Naive thymus-derived CD4-positive, alpha-beta T cell (primary cell): ENCODE measurements around the gene PLAAT1. TPM values are rescaled to one million over a fixed set of nuclear protein-coding genes. Genes with fewer than 3 reads are reported as not detected.

ENCODE experiments used
- ATAC-seq: fragments of 150-1000 bp; cut with Tn5 transposase; 2 replicates; pipeline ENCODE4 v1.10.0; 2021; ENCODE audit warnings: mild to moderate bottlenecking, moderate library complexity
- CTCF ChIA-PET: fragments of 350-600 bp; sonication (Branson Sonifier 250); formaldehyde crosslinking; loops from one replicate; lab custom pipeline; 2021; ENCODE audit warnings: antibody characterized with exemption; lab: Charles Lee
- POLR2A ChIA-PET: fragments of 350-600 bp; sonication (Branson Sonifier 250); formaldehyde crosslinking; loops from one replicate; lab custom pipeline; 2021; ENCODE audit warnings: antibody characterized with exemption, inconsistent platforms; lab: Charles Lee
- DNase-seq, 9 donors: peaks; one replicate each; pipeline versions ENCODE4 v3.0.0 to v3.0.0-alpha.2; 2020 to 2022; ENCODE audit warnings: mixed read lengths in 1 of 9
- H3K27ac ChIP-seq: one replicate; pipeline ENCODE4 v1.7.0; 2013; ENCODE audit warnings: mild to moderate bottlenecking, low read depth, low read length, moderate library complexity
- H3K27me3 ChIP-seq, 2 donors: one replicate each; pipeline ENCODE4 v1.7.0; 2013; ENCODE audit warnings: low read length in 2 of 2, mild to moderate bottlenecking in 2 of 2, moderate library complexity in 2 of 2; ENCODE audit not compliant: control insufficient read depth in 2 of 2, insufficient read depth in 2 of 2
- H3K36me3 ChIP-seq, 3 experiments: 1 replicate in 2 of 3; 2 replicates in 1 of 3; pipeline ENCODE4 v1.7.0; 2013; ENCODE audit warnings: low read length in 3 of 3, mild to moderate bottlenecking in 3 of 3, moderate library complexity in 1 of 3; ENCODE audit not compliant: insufficient read depth in 3 of 3, control insufficient read depth in 2 of 3
- H3K4me1 ChIP-seq, 2 donors: one replicate each; pipeline ENCODE4 v1.7.0; 2013; ENCODE audit warnings: low read length in 2 of 2, mild to moderate bottlenecking in 2 of 2, moderate library complexity in 1 of 2; ENCODE audit not compliant: control insufficient read depth in 2 of 2, insufficient read depth in 2 of 2
- H3K4me3 ChIP-seq: 2 replicates; pipeline ENCODE4 v1.7.0; 2013; ENCODE audit warnings: mild to moderate bottlenecking, low read length
- H3K9me3 ChIP-seq, 3 experiments: 1 replicate in 2 of 3; 2 replicates in 1 of 3; pipeline ENCODE4 v1.7.0; 2013; ENCODE audit warnings: low read length in 3 of 3; ENCODE audit not compliant: control insufficient read depth in 2 of 3
- H3K27ac Mint-ChIP-seq, 9 donors: one replicate each; pipeline ENCODE4 v1.8.0; 2020 to 2022; ENCODE audit warnings: mixed read lengths in 9 of 9, mild to moderate bottlenecking in 8 of 9, moderate library complexity in 5 of 9, inconsistent platforms in 2 of 9
- H3K27me3 Mint-ChIP-seq, 5 donors: one replicate each; pipeline ENCODE4 v1.8.0; 2021 to 2022; ENCODE audit warnings: mixed read lengths in 5 of 5, mild to moderate bottlenecking in 1 of 5
- H3K36me3 Mint-ChIP-seq, 5 donors: one replicate each; pipeline ENCODE4 v1.8.0; 2020 to 2022; ENCODE audit warnings: mixed read lengths in 5 of 5, mild to moderate bottlenecking in 3 of 5, inconsistent platforms in 1 of 5
- H3K4me1 Mint-ChIP-seq, 7 donors: one replicate each; pipeline ENCODE4 v1.8.0; 2020 to 2022; ENCODE audit warnings: mixed read lengths in 7 of 7, mild to moderate bottlenecking in 3 of 7, inconsistent platforms in 1 of 7
- H3K4me3 Mint-ChIP-seq, 10 donors: one replicate each; pipeline ENCODE4 v1.8.0; 2020 to 2022; ENCODE audit warnings: mild to moderate bottlenecking in 10 of 10, mixed read lengths in 10 of 10, moderate library complexity in 6 of 10, inconsistent platforms in 2 of 10
- H3K9me3 Mint-ChIP-seq, 11 donors: one replicate each; pipeline ENCODE4 v1.8.0; 2020 to 2022; ENCODE audit warnings: mixed read lengths in 11 of 11, mild to moderate bottlenecking in 4 of 11, inconsistent platforms in 1 of 11, moderate library complexity in 1 of 11
- intact Hi-C, 2 donors: fragments of 100-400 bp; cut with micrococcal nuclease; formaldehyde crosslinking; loops; one replicate each; pipeline ENCODE4 v1.15.1; 2023
- polyA plus RNA-seq, 2 donors: library from polyadenylated mRNA; unstranded; fragments of 300-500 nt; fragmentation: Illumina TruSeq; gene quantifications; one replicate each; pipeline ENCODE4 v1.2.3, GENCODE V29; 2021
- total RNA-seq, 6 experiments: library from RNA in 5 of 6; stranded (reverse) in 5 of 6; gene quantifications; 1 replicate in 5 of 6; 2 replicates in 1 of 6; pipeline ENCODE4 v1.2.3 and lab custom pipeline; 2021 to 2026

Gene PLAAT1
- total and polyA plus RNA-seq, 7 experiments from 2014 or later, result not detected

DNA sequence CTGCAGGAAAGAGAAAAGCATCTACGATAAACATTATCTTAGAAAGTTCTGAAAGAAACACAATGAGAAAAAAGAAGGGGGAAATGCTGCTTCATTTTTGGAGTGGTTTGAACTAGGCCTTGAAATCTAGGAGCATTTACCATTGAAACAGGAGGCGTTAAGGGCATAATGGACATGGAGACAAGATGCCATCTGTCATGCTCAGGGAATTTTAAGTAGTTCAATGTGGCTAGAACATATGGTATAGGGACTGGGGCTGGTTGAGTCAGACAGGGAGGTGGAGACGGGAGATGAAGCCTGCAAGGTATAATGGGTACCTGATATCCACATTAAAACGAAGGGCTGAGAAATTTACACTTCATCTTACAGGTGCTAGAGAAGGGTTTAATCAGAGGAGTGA, 10.4 kb upstream of the PLAAT1 start:
- Mint-ChIP-seq H3K27me3 (peaks cover 3 to 33% (median 13%) of the 10 kb centered on the region in 5 donors), H3K36me3 (peaks cover 0 to 3% (median 0%) of the 10 kb centered on the region in 5 donors), H3K4me3 (no peak overlapping the region), H3K9me3 (peaks cover 0 to 3% (median 0%) of the 10 kb centered on the region in 11 donors), H3K27ac (no peak overlapping the region), H3K4me1 (no peaks in the 10 kb centered on the region)
- no peaks in the 10 kb centered on the region for H3K4me1 ChIP-seq
- H3K27me3 ChIP-seq, result no peaks in the 10 kb centered on the region
- DNase-seq (no peak), ATAC-seq (no peak)
- no peak overlapping the region for H3K4me3 ChIP-seq
- POLR2A ChIA-PET, result no interaction called here
- intact Hi-C loops, result no loop called here
- no peaks in the 10 kb centered on the region for H3K36me3 ChIP-seq
- H3K9me3 ChIP-seq, result no peaks in the 10 kb centered on the region
- CTCF ChIA-PET, result no interaction called here
- no peak overlapping the region for H3K27ac ChIP-seq

DNA sequence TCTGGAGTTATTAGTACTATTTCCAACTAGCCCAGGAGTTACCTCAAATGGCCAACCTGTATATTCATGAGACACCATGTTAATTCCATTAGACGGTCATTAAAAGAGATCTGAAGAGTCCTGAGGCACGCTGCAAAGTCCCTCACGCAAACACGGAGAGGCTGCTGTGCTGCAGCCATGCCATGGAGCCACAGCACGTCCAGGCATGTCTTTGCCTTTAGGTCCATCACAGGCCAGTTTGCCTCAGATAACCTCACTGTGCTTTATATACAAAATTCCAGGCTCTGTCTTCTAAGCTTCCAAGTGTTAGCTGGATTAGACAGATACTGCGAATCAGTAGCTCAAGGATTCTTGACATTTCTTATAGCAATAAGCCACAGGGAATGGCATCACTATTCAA, 9.8 kb upstream of the PLAAT1 start:
- no peaks in the 10 kb centered on the region for H3K27me3 ChIP-seq
- Mint-ChIP-seq H3K27me3 (peaks cover 3 to 27% (median 13%) of the 10 kb centered on the region in 5 donors), H3K9me3 (peaks cover 0 to 3% (median 0%) of the 10 kb centered on the region in 11 donors), H3K4me3 (no peak overlapping the region), H3K4me1 (no peaks in the 10 kb centered on the region), H3K27ac (no peak overlapping the region), H3K36me3 (peaks cover 0 to 3% (median 0%) of the 10 kb centered on the region in 5 donors)
- H3K4me3 ChIP-seq, result no peak overlapping the region
- ATAC-seq, result no peak
- intact Hi-C loops, result no loop called here
- CTCF ChIA-PET, result no interaction called here
- no peaks in the 10 kb centered on the region for H3K4me1 ChIP-seq
- DNase-seq, result no peak
- no peaks in the 10 kb centered on the region for H3K9me3 ChIP-seq
- POLR2A ChIA-PET, result no interaction called here
- no peak overlapping the region for H3K27ac ChIP-seq
- H3K36me3 ChIP-seq, result no peaks in the 10 kb centered on the region

DNA sequence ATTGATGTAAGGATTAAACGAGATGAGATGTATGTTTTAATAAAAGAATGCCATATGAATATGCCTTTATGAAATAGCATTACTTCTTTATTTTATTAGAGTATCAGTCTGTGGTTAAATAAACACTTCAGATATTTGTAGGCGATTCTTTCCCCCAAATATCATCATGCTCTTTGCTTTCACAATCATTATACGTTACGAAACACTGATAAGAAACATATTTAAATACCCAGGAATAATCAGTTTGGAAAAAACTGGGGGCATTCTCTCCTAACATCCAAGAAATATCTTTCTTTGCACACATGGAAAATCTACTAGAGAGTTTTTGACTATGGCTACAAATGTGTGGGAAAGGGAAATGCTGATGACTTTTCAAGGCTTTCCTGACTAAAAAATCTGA, 4.4 kb upstream of the PLAAT1 start:
- Histone ChIP-seq H3K4me3 (no peak overlapping the region), H3K27me3 (peaks cover 0 to 6% of the 10 kb centered on the region in 2 donors), H3K36me3 (no peaks in the 10 kb centered on the region), H3K4me1 (no peaks in the 10 kb centered on the region), H3K9me3 (no peaks in the 10 kb centered on the region), H3K27ac (no peak overlapping the region)
- DNase-seq (no peak), ATAC-seq (no peak)
- ChIA-PET CTCF (no interaction called here), POLR2A (no interaction called here)
- Mint-ChIP-seq H3K4me3 (no peak overlapping the region), H3K27me3 (peaks cover 22 to 37% (median 26%) of the 10 kb centered on the region in 5 donors), H3K4me1 (peaks cover 0 to 5% (median 0%) of the 10 kb centered on the region in 7 donors), H3K9me3 (peaks cover 0 to 3% (median 0%) of the 10 kb centered on the region in 11 donors), H3K27ac (no peak overlapping the region), H3K36me3 (no peaks in the 10 kb centered on the region)
- intact Hi-C loops, result no loop called here

DNA sequence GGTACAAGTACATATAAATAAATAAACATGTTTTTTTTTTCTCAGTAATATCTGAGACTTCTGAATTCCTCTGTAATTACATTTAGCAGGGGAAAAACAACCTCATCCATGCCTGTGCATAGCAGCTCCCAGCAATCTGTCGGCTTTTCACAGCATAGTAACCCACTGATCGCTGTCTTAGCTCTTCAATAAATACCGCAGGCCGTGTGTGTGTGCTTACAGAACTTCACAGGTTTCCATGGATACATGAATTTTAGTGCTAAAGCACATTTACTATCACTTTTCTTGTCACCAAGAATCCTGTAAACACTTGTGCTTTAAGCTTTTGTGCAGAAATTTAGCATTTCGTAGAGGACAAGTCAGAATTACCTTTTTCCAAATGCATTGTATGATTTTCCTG, 4.0 kb upstream of the PLAAT1 start:
- CTCF ChIA-PET, result no interaction called here
- intact Hi-C loops, result no loop called here
- ATAC-seq, result no peak
- Mint-ChIP-seq H3K4me1 (peaks cover 0 to 6% (median 0%) of the 10 kb centered on the region in 7 donors), H3K9me3 (peaks cover 0 to 3% (median 0%) of the 10 kb centered on the region in 11 donors), H3K27me3 (peaks cover 25 to 41% (median 29%) of the 10 kb centered on the region in 5 donors), H3K36me3 (peaks cover 0 to 3% (median 0%) of the 10 kb centered on the region in 5 donors), H3K27ac (no peak overlapping the region), H3K4me3 (no peak overlapping the region)
- Histone ChIP-seq H3K27me3 (peaks cover 0 to 8% of the 10 kb centered on the region in 2 donors), H3K27ac (no peak overlapping the region), H3K9me3 (no peaks in the 10 kb centered on the region), H3K36me3 (no peaks in the 10 kb centered on the region), H3K4me1 (no peaks in the 10 kb centered on the region), H3K4me3 (no peak overlapping the region)
- POLR2A ChIA-PET, result no interaction called here
- no peak for DNase-seq

DNA sequence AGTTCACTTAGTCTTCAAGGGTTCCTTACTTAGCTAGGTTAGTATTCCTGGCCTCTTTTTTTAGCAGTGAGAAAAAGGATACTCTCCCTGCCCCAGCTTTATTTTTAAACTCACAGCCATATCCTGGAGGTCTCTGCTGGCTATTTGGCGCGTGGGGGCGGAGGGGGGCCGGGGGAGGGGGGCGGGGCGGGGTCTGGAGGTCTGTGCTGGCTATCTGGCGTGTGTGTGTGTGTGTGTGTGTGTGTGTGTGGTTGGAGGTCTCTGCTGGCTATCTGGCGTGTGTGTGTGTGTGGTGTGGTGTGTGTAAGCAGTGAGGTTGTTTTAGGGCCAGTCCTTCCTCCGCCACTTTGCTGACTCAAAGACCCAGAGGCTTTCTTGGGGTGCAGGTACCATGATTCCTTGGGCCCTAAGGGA, 579 bp upstream of the PLAAT1 start:
- no peak for ATAC-seq
- H3K9me3 Mint-ChIP-seq, result peaks cover 0 to 8% (median 3%) of the 10 kb centered on the region in 11 donors
- H3K27ac Mint-ChIP-seq, result no peak overlapping the region
- POLR2A ChIA-PET, result no interaction called here
- no peak overlapping the region for H3K27ac ChIP-seq
- H3K36me3 Mint-ChIP-seq, result peaks cover 0 to 4% (median 0%) of the 10 kb centered on the region in 5 donors
- peak overlapping the region in 9 of 10 donors; percentile 6 to 78 (median 52) for H3K4me3 Mint-ChIP-seq
- no peaks in the 10 kb centered on the region for H3K36me3 ChIP-seq
- no peaks in the 10 kb centered on the region for H3K4me1 ChIP-seq
- intact Hi-C loops, result no loop called here
- H3K27me3 ChIP-seq, result peaks cover 0 to 11% of the 10 kb centered on the region in 2 donors
- CTCF ChIA-PET, result no interaction called here
- H3K4me3 ChIP-seq, result no peak overlapping the region
- no peaks in the 10 kb centered on the region for H3K9me3 ChIP-seq
- H3K4me1 Mint-ChIP-seq, result peaks cover 0 to 6% (median 0%) of the 10 kb centered on the region in 7 donors
- peaks cover 40 to 62% (median 50%) of the 10 kb centered on the region in 5 donors for H3K27me3 Mint-ChIP-seq
- DNase-seq, result no peak

DNA sequence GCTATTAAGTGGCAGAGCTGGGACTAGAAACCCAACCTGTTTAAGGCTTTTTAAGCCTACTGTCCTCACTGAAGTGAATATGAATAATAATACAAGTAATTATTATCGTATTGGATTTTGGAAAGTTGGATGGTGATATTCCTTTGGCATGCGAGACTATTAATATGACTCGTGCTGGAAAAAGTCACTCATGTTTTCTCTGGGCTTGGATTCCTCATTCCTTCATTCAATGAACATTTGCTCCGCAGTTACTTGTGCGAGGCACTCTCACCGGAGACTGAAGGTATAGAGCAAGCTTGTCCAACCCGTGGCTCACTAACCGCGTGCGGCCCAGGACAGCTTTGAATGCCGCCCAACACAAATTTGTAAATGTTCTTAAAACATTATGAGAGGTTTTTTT, 694 bp downstream of the PLAAT1 start:
- peaks cover 0 to 11% of the 10 kb centered on the region in 2 donors for H3K27me3 ChIP-seq
- H3K4me1 ChIP-seq, result no peaks in the 10 kb centered on the region
- H3K9me3 ChIP-seq, result no peaks in the 10 kb centered on the region
- Mint-ChIP-seq H3K9me3 (peaks cover 0 to 17% (median 5%) of the 10 kb centered on the region in 11 donors), H3K36me3 (peaks cover 0 to 4% (median 0%) of the 10 kb centered on the region in 5 donors), H3K4me1 (peaks cover 0 to 6% (median 0%) of the 10 kb centered on the region in 7 donors), H3K4me3 (peak overlapping the region in 4 of 10 donors; percentile 9 to 42 (median 36)), H3K27ac (no peak overlapping the region), H3K27me3 (peaks cover 40 to 64% (median 55%) of the 10 kb centered on the region in 5 donors)
- ChIA-PET POLR2A (no interaction called here), CTCF (no interaction called here)
- DNase-seq (no peak), ATAC-seq (no peak)
- H3K27ac ChIP-seq, result no peak overlapping the region
- intact Hi-C loops, result no loop called here
- H3K4me3 ChIP-seq, result no peak overlapping the region
- H3K36me3 ChIP-seq, result no peaks in the 10 kb centered on the region

DNA sequence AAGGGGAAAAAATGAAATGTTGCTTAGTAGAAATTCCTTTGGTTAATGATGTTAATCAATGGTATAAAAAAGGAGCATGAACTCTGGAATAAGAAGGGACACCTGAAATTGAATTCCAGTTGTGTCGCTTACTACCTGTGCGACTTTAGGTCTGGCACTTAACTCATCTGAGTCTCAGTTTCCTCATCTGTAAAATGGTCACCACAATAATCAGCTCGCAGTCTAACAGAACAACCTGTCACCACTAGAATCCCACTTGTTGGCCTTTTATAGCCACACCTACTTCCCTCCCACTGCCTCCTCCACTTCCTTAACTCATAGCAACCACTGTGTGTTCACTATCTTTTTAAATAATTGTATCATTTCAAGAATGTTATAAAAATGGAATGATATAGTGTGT, 2.5 kb downstream of the PLAAT1 start:
- no peak overlapping the region for H3K27ac ChIP-seq
- Mint-ChIP-seq H3K27ac (no peak overlapping the region), H3K9me3 (peaks cover 5 to 27% (median 16%) of the 10 kb centered on the region in 11 donors), H3K27me3 (peaks cover 40 to 62% (median 47%) of the 10 kb centered on the region in 5 donors), H3K4me1 (peaks cover 0 to 6% (median 0%) of the 10 kb centered on the region in 7 donors), H3K4me3 (no peak overlapping the region), H3K36me3 (peaks cover 0 to 8% (median 0%) of the 10 kb centered on the region in 5 donors)
- ChIA-PET CTCF (no interaction called here), POLR2A (no interaction called here)
- no peak overlapping the region for H3K4me3 ChIP-seq
- H3K4me1 ChIP-seq, result no peaks in the 10 kb centered on the region
- ATAC-seq (no peak), DNase-seq (no peak)
- intact Hi-C loops, result no loop called here
- H3K36me3 ChIP-seq, result no peaks in the 10 kb centered on the region
- H3K27me3 ChIP-seq, result peaks cover 0 to 11% of the 10 kb centered on the region in 2 donors
- peaks cover 0 to 5% (median 0%) of the 10 kb centered on the region in 3 experiments for H3K9me3 ChIP-seq
